BLaER1 treated with 17β-estradiol and CSF1 and Interleukin-3, amounts not matched to agents 10 nM and 100 nM (cell line): ENCODE results near the gene L3MBTL3.

Experiments
- H3K27ac ChIP-seq, 11 experiments: shearing (Covaris generic); formaldehyde crosslinking; 2 replicates each; pipeline ENCODE4 v1.8.1; 2022
- H3K27me3 ChIP-seq, 11 experiments: shearing (Covaris generic); formaldehyde crosslinking; 2 replicates each; pipeline ENCODE4 v1.8.1; 2022
- H3K36me3 ChIP-seq, 11 experiments: shearing (Covaris generic); formaldehyde crosslinking; 2 replicates each; pipeline ENCODE4 v1.8.1; 2022
- H3K4me1 ChIP-seq, 10 experiments: shearing (Covaris generic); formaldehyde crosslinking; 2 replicates each; pipeline ENCODE4 v1.8.1; 2022
- H3K4me2 ChIP-seq, 11 experiments: shearing (Covaris generic); formaldehyde crosslinking; 2 replicates each; pipeline ENCODE4 v1.8.1; 2022
- H3K4me3 ChIP-seq, 10 experiments: shearing (Covaris generic); formaldehyde crosslinking; 2 replicates each; pipeline ENCODE4 v1.8.1; 2022
- H3K9ac ChIP-seq, 11 experiments: shearing (Covaris generic); formaldehyde crosslinking; 2 replicates each; pipeline ENCODE4 v1.8.1; 2022
- H3K9me3 ChIP-seq, 11 experiments: shearing (Covaris generic); formaldehyde crosslinking; replicated peaks in 1 of 11; 2 replicates each; pipeline ENCODE4 v1.8.1; 2022
- H4K20me1 ChIP-seq, 11 experiments: shearing (Covaris generic); formaldehyde crosslinking; 2 replicates each; pipeline ENCODE4 v1.8.1; 2022
- Cebpa-rat ChIP-seq, 11 experiments: shearing (Covaris generic); IDR thresholded peaks; 2 replicates each; pipeline ENCODE4 v1.8.1; 2022

Gene L3MBTL3

DNA sequence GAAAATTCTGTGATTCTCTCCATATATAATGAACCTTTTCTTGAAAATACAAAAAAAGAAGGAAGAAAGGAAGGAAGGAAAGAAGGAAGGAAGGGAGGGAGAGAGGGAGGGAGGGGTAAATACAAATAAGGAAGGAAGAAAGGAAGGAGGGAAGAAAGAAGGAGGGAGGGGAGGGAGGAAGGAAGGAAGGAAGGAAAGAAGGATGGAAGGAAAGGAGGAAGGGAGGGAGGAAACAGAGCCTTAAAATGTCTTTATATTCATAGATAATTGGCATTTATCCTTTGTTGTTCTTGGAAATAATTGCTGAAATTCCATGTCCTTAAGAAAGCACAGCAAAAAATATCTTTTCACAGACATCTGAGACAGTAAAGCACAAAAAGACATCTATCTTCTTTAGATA lies 164.1 kb downstream of the L3MBTL3 start:
- Histone ChIP-seq H3K27me3 (no peaks in the 10 kb centered on the region), H3K4me1 (peaks cover 0 to 6% (median 0%) of the 10 kb centered on the region in 10 experiments; a peak in 4 of 20 replicates), H3K4me2 (no peak overlapping the region), H3K36me3 (no peaks in the 10 kb centered on the region), H3K9me3 (peaks cover 0 to 3% (median 0%) of the 10 kb centered on the region in 11 experiments; a peak in 1 of 22 replicates), H3K9ac (no peak overlapping the region), H3K27ac (no peak overlapping the region), H4K20me1 (no peaks in the 10 kb centered on the region), H3K4me3 (no peak overlapping the region)
- no peak for TF ChIP-seq Cebpa-rat (IDR thresholded peaks at IDR 0.05)

DNA sequence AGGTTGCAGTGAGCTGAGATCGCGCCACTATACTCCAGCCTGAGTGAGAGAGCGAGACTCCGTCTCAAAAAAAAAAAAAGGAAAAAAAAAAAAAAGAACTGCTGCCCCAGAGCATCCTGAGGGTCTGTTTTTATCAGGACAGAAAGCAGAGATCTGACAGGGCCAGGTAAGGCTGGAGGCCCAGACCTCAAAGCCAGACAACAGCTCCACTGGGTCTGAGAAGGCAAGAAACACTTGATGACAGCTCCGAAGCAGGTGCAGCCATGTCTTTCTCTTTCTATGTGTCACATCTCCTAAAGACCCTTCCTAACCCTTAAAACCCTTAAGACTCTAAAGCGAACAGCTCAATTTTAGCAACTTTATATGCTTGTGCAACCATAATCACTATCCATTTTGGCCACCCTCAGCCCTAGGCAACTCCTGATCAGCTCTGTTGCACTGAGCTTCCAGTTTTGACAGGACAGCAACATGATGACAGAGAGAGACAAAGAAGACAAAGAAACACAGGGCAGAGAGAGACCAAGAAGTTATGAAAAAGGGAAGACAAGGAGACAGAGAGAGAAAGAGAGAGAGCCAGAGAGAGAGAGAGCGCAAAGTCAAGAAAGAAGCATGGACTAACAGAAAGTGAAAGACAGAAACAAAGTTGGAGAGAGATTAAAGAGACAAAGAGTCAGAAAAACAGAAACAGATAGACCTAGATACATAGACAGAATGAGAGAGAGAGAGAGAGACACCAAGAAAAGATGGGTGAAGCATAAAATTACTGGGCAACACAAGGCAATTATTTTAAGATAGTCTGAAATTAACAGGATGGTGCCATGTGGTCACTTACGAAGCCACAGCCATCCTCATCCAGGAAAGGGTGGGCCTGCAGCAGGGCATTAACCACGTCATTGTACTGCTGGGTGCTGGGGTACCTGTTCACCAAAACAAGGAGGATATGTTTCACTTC lies 165.2 kb downstream of the L3MBTL3 start:
- no peaks in the 10 kb centered on the region for H3K27me3 ChIP-seq
- peaks cover 0 to 3% (median 0%) of the 10 kb centered on the region in 11 experiments; a peak in 1 of 22 replicates for H3K9me3 ChIP-seq
- no peak overlapping the region for H3K4me3 ChIP-seq
- H3K4me1 ChIP-seq, result no peaks in the 10 kb centered on the region
- no peaks in the 10 kb centered on the region for H3K36me3 ChIP-seq
- 0 out of 22 replicates have a peak overlapping the region, but pooled peaks of 2 of the 11 experiments have one; percentile 6 to 18 for H3K4me2 ChIP-seq
- H3K27ac ChIP-seq, result no peak overlapping the region
- H4K20me1 ChIP-seq, result no peaks in the 10 kb centered on the region
- TF ChIP-seq Cebpa-rat (IDR thresholded peaks at IDR 0.05), result no peak
- no peak overlapping the region for H3K9ac ChIP-seq

- peaks cover 0 to 3% (median 0%) of the 10 kb centered on the region in 11 experiments; a peak in 1 of 22 replicates for H3K9me3 ChIP-seq
- H3K4me3 ChIP-seq, result no peak overlapping the region
- no peaks in the 10 kb centered on the region for H3K4me1 ChIP-seq
- no peaks in the 10 kb centered on the region for H4K20me1 ChIP-seq
- no peaks in the 10 kb centered on the region for H3K36me3 ChIP-seq
- H3K27ac ChIP-seq, result no peak overlapping the region
- H3K27me3 ChIP-seq, result no peaks in the 10 kb centered on the region
- H3K9ac ChIP-seq, result no peak overlapping the region
- TF ChIP-seq Cebpa-rat (IDR thresholded peaks at IDR 0.05), result no peak
- H3K4me2 ChIP-seq, result no peak overlapping the region
Observed at GRCh38 chr6:130185658-130186057, 167.3 kb downstream of the L3MBTL3 start.

- Histone ChIP-seq H3K4me3 (no peak overlapping the region), H3K4me1 (peaks cover 0 to 6% (median 0%) of the 10 kb centered on the region in 10 experiments; a peak in 2 of 20 replicates), H3K4me2 (no peak overlapping the region), H3K9me3 (peaks cover 0 to 12% (median 0%) of the 10 kb centered on the region in 11 experiments; a peak in 4 of 22 replicates), H3K27ac (no peak overlapping the region), H4K20me1 (no peaks in the 10 kb centered on the region), H3K36me3 (no peaks in the 10 kb centered on the region), H3K9ac (no peak overlapping the region), H3K27me3 (no peaks in the 10 kb centered on the region)
- no peak for TF ChIP-seq Cebpa-rat (IDR thresholded peaks at IDR 0.05)
Observed at GRCh38 chr6:130187335-130188206, 169.2 kb downstream of the L3MBTL3 start.

DNA sequence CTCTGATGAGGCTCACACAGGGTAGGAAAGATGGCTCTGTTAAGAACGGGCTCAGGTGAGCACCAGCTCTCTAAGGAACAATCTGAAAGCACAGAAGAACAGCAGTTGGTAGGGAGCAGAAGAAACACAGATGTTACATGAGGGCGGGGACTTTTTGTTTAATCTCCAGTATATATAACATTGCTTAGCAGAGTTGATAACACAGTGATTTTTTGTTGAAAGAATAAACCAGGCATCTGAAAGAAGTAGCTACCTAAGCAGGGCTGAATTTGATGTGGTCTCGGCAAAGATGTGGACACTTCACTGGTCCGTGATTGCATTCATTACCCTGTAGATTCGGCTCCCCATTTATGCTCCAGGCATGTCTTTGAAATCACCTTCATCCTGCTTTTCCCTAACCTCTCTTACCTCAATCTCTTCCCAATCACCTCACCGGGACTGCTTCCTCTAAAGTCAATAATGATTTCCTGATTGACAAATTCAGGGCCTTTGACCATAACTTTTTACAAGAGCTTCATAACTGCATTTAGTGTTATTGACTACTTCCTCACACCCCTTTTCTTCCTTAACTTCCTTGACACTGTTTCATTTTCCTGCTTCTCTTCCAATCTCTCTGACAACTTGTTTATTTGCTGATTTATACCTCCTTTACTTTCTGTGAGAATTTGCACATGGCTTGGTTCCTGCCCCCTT lies 170.0 kb downstream of the L3MBTL3 start:
- no peak for TF ChIP-seq Cebpa-rat (IDR thresholded peaks at IDR 0.05)
- H3K4me2 ChIP-seq, result no peak overlapping the region
- peaks cover 0 to 6% (median 0%) of the 10 kb centered on the region in 10 experiments; a peak in 2 of 20 replicates for H3K4me1 ChIP-seq
- H3K4me3 ChIP-seq, result no peak overlapping the region
- no peak overlapping the region for H3K9ac ChIP-seq
- H3K9me3 ChIP-seq, result peaks cover 0 to 20% (median 3%) of the 10 kb centered on the region in 11 experiments; a peak in 8 of 22 replicates
- no peak overlapping the region for H3K27ac ChIP-seq
- H3K36me3 ChIP-seq, result no peaks in the 10 kb centered on the region
- H3K27me3 ChIP-seq, result no peaks in the 10 kb centered on the region
- no peaks in the 10 kb centered on the region for H4K20me1 ChIP-seq

- no peak overlapping the region for H3K4me3 ChIP-seq
- no peak overlapping the region for H3K27ac ChIP-seq
- peaks cover 0 to 20% (median 4%) of the 10 kb centered on the region in 11 experiments; a peak in 8 of 22 replicates for H3K9me3 ChIP-seq
- H4K20me1 ChIP-seq, result no peaks in the 10 kb centered on the region
- H3K36me3 ChIP-seq, result no peaks in the 10 kb centered on the region
- no peaks in the 10 kb centered on the region for H3K27me3 ChIP-seq
- H3K4me2 ChIP-seq, result no peak overlapping the region
- TF ChIP-seq Cebpa-rat (IDR thresholded peaks at IDR 0.05), result no peak
- H3K9ac ChIP-seq, result no peak overlapping the region
- H3K4me1 ChIP-seq, result peaks cover 0 to 6% (median 0%) of the 10 kb centered on the region in 10 experiments; a peak in 2 of 20 replicates
Observed at GRCh38 chr6:130189531-130190397, 171.4 kb downstream of the L3MBTL3 start.
